Fibroblast of skin of abdomen (primary cell): Measurements from ENCODE around the gene ST6GALNAC4.
"Not testable (repeated sequence)": the region's sequence is repeated elsewhere in the genome, so short reads cannot be mapped to it uniquely, and the experiment has no call there.

Source experiments
- DNase-seq: peaks from one replicate; pipeline ENCODE4 v3.0.0-alpha.2; 2013

Gene ST6GALNAC4

GRCh38 chr9:127884976-127885490, 31.8 kb downstream of the ST6GALNAC4 start:
- DNase-seq = no peak

GRCh38 chr9:127884427-127884911, 32.4 kb downstream of the ST6GALNAC4 start:
- DNase-seq = no peak

GRCh38 chr9:127883959-127884358, 32.9 kb downstream of the ST6GALNAC4 start:
- no peak for DNase-seq

GRCh38 chr9:127881715-127882114, 35.1 kb downstream of the ST6GALNAC4 start:
- DNase-seq = not testable (repeated sequence)

- DNase-seq = no peak
These were observed 36.7 kb downstream of the ST6GALNAC4 start for GRCh38 chr9:127880143-127880542.

GRCh38 chr9:127878652-127879390, 38.0 kb downstream of the ST6GALNAC4 start:
- DNase-seq = no peak

- DNase-seq = no peak
These were observed 38.7 kb downstream of the ST6GALNAC4 start for GRCh38 chr9:127878001-127878651.

GRCh38 chr9:127877566-127877998, 39.3 kb downstream of the ST6GALNAC4 start, which contains the start of gene AK1:
TSS of gene AK1 (minus strand) at chr9:127877675. CDS start at chr9:127874617, 3,058 bp downstream.
- peak; percentile 59 for DNase-seq

GRCh38 chr9:127876764-127877562, 39.9 kb downstream of the ST6GALNAC4 start:
- DNase-seq = no peak

- DNase-seq = no peak
These were observed 40.6 kb downstream of the ST6GALNAC4 start for GRCh38 chr9:127876026-127876763.

GRCh38 chr9:127875306-127875966, 41.4 kb downstream of the ST6GALNAC4 start:
- DNase-seq = peak; percentile 72

- no peak for DNase-seq
These were observed 42.3 kb downstream of the ST6GALNAC4 start for GRCh38 chr9:127874301-127875221.

GRCh38 chr9:127873886-127874285, 43.0 kb downstream of the ST6GALNAC4 start:
- DNase-seq = no peak

GRCh38 chr9:127873223-127873691, 43.6 kb downstream of the ST6GALNAC4 start:
- no peak for DNase-seq

GRCh38 chr9:127872369-127873222, 44.2 kb downstream of the ST6GALNAC4 start:
- DNase-seq = no peak

GRCh38 chr9:127871531-127871930, 45.3 kb downstream of the ST6GALNAC4 start:
- no peak for DNase-seq

- DNase-seq = no peak
These were observed 46.0 kb downstream of the ST6GALNAC4 start for GRCh38 chr9:127870887-127871286.

GRCh38 chr9:127870153-127870491, 46.7 kb downstream of the ST6GALNAC4 start:
- not testable (repeated sequence) for DNase-seq
